ENCODE results near the gene GTPBP2.

Gene GTPBP2

GRCh38 chr6:43575105-43575771 is 53.8 kb downstream of the GTPBP2 start:
- no peak for DNase-seq

DNA sequence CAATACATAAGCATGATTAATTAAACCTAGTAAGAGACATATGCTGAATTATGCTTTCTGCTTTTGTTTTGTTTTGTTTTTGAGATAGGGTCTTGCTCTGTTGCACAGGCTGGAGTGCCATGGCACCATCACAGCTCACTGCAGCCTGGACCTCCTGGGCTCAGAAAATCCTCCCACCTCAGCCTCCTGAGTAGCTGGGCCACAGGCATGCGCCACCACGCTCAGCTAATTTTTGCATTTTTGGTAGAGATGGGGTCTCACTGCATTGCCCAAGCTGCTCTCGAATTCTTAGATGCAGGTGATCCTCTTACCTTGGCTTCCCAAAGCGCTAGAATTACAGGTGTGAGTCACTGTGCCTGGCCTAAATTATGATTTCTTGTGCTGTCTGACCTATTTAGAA is 57.0 kb downstream of the GTPBP2 start:
- no peak for DNase-seq

DNA sequence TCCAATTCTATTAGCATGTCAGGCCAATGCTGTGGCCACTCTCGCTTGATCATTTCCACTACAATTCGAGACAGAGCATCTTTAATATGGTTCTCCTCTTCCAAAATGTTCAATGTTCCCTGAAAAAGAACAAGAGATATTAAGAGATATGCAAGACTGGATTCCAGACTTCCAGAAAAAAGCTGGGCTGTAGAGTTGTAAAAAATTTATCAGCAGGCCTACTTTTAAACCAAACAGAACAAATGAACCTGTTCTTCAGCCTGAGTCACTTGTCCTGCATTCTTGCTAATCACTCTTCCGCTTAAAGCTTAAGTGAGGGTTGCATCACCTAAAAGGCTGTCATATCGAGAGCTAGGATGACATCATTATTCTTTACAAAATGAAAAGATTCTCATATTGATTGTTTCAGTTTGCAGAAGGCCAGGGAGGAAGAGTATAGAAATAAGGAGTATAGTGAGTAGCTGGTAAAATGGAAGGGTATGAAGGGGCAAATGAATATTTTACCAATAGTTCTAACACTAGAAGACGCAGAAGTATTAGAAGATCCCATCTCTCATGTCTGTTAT is 58.1 kb downstream of the GTPBP2 start:
- DNase-seq: no peak
